GM18508 (cell line): ENCODE results near the gene NLE1.
"Not testable (repeated sequence)": the region's sequence is repeated elsewhere in the genome, so short reads cannot be mapped to it uniquely, and the experiment has no call there.

Experiments used
- ATAC-seq: cut with Tn5 transposase; IDR thresholded peaks from one replicate; pipeline ENCODE4 v1.9.1; 2021; ENCODE audit warnings: moderate number of reproducible peaks; ENCODE audit not compliant: insufficient read depth, unreplicated experiment

The NLE1 gene

DNA sequence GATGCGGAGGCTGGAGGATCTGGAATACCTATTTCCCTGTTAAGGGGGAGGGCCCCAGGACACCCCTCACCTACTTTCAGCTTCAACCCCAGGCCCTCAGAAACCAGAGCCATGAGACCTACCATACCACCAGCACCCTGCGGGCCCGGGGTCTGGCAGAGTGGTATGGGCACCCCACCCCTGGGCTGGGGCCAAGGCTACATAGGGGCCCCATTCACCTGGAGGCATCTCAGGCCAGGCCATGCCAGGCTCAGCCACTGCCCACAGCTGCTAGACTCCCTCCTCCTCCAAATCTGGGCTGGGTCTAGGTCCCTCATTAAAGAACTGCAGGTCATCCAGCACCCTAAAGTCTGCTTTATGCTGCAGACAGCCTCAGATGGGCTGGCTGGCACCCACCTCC, 11.7 kb downstream of the NLE1 start:
- ATAC-seq, result no peak

DNA sequence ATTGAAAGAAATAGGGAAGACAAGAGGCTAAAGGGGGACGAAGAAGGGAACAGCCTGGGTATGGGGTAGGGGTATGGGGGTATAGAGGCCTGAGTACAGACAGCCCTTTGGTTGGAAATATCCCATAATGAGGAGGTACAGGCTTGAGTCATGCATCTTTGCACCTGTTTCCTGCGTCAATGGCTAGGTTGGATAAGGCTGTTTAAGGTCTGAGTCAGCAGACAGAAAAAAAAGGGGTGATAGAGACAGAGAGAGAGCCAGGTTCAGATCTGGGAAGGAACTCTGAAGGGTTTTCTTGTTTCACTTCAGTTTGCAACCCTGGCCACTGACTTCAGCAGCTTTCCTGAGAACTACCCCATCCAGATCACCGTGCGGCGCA, 12.1 kb downstream of the NLE1 start:
- no peak for ATAC-seq

DNA sequence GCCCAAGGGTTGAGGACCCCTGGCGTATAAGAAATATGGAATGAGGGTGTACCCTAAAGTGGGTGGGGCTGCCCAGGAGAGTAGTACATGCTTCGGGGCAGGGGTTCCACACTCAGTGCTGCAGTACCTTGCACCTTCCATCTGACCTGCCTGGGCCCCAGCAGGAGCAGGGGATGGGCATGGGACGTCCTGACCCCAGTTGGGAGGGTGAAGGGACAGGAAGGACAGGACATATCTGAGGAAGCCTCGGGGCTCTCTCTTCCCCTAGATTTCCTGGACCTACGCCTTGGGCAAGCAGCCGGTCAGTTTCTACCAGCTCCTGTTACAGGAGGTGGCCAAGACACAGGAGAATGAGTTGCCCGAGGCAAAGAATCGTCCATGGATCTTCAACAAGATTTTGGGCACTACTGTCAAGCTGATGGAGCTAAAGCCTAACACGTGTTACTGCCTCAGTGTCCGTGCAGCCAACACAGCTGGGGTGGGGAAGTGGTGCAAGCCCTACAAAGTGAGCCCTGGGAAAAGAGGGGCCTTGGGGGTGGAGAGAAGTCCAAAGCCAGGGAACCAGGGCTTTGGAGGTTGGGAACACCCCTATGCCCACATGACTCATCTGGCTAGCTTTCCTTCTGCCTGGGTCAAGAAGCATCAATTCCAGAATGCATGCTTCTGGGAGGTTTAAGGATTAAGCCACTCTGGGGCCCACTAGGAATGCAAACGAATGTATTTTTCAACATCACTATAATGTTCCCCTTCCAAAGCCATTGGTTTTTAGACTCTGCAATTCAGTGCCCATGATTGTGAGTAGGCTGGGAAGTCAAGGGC, 12.7 kb downstream of the NLE1 start:
- ATAC-seq, result no peak

DNA sequence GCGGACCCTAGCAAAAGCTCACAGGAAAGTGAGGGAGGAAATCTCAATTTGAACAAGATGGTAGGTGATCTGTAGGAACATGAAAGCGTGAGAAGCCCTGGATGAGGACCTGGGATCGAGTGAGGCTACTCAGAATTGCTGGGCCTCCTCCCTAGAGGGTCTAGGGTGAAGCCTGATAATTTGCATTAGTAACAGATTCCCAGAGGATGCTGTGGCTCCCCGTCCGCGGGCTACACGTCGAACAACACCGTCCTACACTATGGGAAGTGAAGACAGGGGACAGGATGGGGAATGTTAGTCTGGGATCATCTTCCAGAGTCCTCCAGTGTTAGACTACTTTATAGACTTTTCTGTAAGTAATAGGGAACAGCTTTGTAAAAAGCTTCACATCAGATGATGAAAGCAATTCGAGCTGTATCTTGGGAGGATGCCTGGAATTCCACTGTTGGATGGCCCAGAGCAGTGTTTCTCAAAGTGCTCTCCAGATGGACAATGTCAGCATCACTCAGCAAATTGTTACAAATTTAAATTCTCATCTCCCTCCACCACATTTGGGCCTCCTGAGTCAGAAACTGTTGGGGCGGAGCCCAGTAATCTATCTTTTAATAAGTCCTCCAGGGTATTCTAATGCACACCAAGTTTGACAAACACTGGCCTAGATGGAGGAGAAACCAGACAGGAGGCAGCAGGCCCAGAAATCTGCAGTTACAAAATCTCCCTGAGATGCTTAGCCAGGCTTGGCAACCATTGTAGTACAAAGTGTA, 14.2 kb downstream of the NLE1 start:
- no peak for ATAC-seq

GRCh38 chr17:35121315-35121714, 20.8 kb downstream of the NLE1 start, which contains the start of gene FNDC8:
Gene FNDC8, plus strand, starts transcription at chr17:35121615. Its CDS starts 79 bp downstream, at chr17:35121694.
- ATAC-seq, result no peak

GRCh38 chr17:35119370-35120165, 22.5 kb downstream of the NLE1 start, which contains the start of gene RAD51D:
Gene RAD51D, minus strand, starts transcription at chr17:35119860. Its CDS starts 247 bp downstream, at chr17:35119613.
- ATAC-seq, result no peak

GRCh38 chr17:35117984-35118383, 24.1 kb downstream of the NLE1 start:
- ATAC-seq, result no peak

DNA sequence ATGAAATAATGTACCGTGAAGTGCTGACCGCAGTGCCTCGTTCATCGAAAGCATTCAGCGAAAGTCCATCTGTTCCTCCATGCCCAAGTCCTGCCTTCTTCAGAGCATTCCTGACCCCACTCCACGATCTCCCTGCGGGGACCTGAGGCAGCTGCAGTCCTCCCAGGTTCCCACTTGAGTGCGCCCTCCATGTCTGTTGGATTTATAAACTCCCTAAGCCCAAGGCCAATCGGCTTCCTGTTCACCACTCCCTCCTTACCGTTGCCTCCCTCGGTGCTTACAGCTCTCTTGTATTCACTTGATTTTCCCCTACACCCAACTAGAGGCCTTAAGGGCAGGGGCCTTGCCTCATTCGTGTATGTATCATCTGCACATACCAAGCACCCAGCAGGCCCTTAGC, 25.3 kb downstream of the NLE1 start:
- ATAC-seq, result no peak

DNA sequence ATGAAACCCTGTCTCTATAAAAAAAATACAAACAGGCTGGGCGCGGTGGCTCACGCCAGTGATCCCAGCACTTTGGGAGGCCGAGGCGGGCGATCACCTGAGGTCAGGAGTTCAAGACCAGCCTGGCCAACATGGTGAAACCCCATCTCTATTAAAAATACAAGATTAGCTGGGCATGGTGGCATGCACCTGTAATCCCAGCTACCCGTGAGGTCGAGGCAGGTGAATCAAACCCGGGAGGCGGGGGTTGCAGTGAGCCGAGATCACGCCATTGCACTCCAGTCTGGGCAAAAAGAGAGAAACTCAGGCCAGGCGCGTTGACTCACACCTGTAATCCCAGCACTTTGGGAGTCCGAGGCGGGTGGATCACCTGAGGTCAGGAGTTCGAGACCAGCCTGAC, 31.3 kb downstream of the NLE1 start:
- ATAC-seq, result not testable (repeated sequence)

DNA sequence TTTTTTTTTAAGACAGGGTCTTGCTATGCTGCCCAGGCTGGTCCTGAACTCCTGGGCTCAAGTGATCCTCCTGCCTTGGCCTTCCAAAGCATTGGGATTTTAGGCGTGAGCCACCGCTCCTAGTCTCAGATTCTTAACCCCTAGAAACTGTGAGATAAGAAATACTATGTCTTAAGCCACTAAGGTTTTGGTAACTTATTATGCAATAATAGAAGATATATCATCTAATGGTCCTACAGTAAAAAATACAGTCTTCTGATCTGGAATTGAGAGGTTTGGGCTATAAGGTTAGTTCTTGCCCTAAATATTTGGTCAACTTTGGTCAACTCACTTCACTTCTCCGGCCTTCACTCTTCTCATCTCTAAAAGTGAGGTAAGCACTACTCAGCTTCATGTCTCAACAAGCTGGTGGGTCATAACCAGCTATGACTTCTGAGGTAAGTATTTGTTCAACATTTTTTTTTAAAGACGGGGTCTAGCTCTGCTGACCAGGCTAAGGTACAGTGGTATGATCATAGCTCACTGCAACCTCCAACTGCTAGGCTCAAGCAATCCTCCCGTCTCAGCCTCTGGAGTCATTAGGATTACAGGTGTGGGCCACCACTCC, 37.2 kb downstream of the NLE1 start:
- ATAC-seq, result no peak

GRCh38 chr17:35103271-35103670, 38.8 kb downstream of the NLE1 start:
- no peak for ATAC-seq

DNA sequence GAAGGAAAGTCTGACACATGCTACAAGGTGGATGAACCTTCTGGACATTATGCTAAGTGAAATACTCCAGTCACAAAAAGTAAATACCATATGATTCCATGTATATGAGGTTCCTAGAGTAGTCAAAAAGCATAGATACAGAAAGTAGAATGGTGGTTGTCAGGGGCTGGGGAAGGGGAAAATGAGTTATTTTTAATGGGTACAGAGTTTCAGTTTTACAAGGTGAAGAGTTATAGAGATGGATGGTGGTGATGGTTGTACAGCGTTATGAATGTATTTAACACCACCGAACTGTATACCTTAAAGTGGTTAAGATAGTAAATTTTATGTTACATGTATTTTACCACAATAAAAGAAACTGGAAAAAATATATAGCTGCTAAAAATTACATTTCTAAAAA, 40.4 kb downstream of the NLE1 start:
- ATAC-seq, result no peak

DNA sequence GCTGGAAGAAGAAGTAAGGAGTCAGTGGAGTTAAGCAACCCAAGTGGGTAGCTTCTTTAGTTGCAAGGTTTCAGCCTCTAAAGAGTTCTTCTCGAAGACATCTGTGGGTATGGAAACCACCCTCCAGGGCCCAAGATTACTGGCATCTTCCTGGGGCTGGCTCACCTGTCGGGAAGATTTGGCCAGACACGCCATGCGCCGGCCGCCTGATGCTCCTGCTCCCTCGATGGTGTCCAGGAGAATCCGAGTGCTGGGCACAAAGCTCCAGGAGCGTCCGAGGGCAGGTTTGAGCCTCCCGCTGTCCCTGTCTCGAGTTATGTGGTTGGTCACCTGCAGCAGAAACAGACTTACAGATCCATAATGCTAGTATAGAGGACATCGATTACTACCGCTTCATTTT, 41.1 kb downstream of the NLE1 start:
- ATAC-seq, result no peak

GRCh38 chr17:35099908-35100307, 42.2 kb downstream of the NLE1 start:
- no peak for ATAC-seq

DNA sequence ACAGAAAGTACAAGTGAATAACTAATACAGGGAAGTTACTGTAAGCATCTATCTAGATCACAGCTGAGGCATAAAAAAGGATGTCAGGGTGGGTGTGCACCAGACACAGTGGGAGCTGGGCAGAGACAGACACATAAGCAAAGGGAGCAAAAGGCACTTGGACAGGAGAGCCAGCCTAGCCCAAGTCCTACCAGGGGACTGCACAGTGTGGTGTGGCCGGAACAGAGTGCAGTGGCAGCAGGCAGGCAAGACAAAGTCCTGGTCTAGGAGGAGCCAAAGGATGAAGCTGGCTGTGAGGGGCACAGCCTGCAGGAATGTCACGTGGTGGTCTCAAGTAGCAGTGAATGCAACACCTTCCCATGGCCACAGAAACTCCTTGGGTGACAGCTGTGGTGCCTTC, 44.3 kb downstream of the NLE1 start:
- ATAC-seq, result no peak

DNA sequence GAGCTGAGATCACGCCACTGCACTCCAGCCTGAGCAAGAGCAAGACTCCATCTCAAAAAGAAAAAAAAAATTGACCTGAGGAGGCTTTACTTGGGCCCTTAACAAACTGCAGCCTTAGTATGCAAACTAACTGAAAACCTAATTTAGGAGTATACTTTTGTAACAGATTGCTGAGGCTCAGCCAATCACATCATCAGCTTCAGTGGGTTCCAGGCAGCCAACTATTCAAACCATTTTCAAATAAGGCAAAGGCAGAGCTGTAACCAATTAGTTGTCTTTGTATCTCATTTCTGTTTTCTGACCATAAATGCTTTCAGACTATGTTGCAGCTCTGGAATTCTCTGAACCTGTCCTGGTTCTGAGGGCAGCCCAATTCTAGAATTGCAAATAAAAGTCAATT, 46.4 kb downstream of the NLE1 start:
- no peak for ATAC-seq

DNA sequence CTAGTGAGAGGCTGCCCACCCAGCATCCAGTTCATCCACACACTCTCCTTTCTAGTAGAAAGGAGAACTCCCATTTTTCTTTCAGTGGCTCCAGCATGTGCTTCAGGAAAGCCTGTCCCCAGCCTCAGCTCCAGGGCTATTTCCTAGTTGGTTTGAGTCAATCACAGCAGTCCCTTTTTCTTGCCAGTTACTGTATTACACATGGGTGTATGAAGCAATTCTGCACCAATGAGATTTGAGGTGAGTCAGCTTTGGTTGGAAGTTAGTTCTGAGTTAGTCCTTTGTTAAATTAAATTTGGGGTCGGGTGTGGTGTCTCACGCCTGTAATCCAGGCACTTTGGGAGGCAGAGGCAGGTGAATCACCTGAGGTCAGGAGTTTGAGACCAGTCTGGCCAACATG, 47.2 kb downstream of the NLE1 start:
- ATAC-seq, result no peak

DNA sequence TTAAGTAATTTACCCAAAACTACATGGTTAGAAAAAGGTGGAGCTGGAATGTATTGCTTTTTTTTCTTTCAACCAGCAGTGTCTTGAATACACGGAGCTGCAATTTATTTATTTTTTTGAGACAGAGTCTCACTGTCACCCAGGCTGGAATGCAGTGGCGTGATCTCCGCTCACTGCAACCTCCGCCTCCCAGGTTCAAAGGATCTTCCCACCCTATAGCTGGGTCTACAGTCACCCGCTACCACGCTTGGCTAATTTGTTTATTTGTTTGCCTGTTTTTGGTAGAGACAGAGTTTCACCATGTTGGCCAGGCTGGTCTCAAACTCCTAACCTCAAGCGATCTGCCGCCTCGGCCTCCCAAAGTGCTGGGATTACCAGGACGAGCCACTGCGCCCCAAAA, 51.4 kb downstream of the NLE1 start:
- ATAC-seq, result not testable (repeated sequence)

DNA sequence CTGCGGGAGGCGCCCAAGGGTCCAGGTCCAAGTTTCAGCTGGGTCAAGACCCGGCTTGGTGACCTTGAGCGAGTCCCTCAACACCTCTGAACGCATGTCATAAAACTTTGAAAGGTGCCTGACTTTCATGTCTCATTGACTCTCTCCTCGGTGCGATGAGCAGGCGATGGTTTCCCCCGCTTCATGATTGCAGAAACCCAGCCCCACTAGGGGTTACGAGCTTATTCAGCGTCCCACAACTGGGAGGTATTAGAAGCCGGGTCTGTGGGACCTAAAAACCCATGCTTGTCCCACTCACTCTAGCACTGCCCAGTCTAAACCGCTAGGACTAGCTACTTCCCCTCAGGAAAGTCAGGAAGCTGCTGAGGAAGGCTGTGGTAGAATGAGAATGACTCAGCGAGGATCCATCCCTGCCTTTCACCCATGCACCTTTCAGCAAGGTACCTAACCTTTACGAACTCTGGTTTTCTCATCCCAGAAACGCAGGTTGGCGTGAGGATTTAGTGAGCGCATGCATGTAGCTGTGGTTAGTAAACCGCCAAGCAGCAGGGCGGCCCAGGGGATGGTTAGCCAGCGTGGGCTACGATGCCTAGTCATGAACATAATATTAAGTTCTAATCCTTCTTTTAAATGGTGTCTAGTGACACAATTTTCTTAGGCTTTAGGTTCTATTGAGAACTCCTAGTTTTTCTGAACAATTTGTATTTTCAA, 52.4 kb downstream of the NLE1 start:
- ATAC-seq, result no peak
